CD4-positive, alpha-beta T cell treated with Interferon alpha-2 for 1 hour (primary cell): ENCODE data around the gene SLITRK4.

Experiments
- DNase-seq, 2 donors: peaks; one replicate each; pipeline ENCODE4 v3.0.0-alpha.2; 2020 to 2022

The SLITRK4 gene, protein sequence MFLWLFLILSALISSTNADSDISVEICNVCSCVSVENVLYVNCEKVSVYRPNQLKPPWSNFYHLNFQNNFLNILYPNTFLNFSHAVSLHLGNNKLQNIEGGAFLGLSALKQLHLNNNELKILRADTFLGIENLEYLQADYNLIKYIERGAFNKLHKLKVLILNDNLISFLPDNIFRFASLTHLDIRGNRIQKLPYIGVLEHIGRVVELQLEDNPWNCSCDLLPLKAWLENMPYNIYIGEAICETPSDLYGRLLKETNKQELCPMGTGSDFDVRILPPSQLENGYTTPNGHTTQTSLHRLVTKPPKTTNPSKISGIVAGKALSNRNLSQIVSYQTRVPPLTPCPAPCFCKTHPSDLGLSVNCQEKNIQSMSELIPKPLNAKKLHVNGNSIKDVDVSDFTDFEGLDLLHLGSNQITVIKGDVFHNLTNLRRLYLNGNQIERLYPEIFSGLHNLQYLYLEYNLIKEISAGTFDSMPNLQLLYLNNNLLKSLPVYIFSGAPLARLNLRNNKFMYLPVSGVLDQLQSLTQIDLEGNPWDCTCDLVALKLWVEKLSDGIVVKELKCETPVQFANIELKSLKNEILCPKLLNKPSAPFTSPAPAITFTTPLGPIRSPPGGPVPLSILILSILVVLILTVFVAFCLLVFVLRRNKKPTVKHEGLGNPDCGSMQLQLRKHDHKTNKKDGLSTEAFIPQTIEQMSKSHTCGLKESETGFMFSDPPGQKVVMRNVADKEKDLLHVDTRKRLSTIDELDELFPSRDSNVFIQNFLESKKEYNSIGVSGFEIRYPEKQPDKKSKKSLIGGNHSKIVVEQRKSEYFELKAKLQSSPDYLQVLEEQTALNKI

DNA sequence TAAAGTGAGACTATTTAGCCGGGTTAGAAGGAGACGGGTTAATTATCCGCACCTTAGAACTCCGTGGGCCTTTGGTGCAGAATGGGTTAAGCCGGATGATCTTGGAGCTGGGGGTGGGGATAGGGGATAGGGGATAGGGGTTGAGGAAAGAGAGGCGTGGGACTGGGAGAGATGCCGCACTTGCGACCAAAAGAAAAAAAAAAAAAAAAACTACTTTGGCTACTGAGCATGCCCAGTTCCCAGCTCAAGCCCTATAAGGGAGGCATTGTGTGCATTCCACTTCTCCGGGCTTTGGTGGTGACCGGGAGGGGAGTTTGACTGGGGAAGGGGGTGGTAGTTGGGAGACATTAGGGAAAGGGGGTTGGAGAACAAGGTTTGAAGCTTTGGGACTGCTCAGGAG lies at the start of gene SLITRK4:
TSS of gene SLITRK4 (minus strand) at position 187 of the 400 bp plus-strand sequence. CDS start 4,993 bp downstream, outside the sequence.
- no peak for DNase-seq

DNA sequence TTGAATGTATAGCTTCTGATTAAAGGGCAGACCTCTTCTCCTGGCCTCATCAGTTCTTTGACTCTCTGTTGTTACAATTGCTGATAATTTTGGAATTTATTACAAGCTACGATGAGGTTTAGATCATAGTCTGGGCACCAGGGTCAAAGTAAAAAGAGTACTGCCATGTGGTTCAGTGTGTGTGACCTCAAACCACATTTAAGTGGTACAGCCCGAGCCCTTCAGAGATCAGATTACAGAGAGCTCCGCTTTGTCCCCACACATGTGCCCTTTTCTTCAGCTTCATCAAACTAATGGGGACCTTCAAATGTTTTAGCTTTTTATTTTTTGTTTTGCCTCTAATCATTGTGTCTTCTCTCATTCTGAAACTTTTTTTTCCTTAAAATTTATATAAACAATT lies 47.6 kb upstream of the SLITRK4 start:
- no peak for DNase-seq

DNA sequence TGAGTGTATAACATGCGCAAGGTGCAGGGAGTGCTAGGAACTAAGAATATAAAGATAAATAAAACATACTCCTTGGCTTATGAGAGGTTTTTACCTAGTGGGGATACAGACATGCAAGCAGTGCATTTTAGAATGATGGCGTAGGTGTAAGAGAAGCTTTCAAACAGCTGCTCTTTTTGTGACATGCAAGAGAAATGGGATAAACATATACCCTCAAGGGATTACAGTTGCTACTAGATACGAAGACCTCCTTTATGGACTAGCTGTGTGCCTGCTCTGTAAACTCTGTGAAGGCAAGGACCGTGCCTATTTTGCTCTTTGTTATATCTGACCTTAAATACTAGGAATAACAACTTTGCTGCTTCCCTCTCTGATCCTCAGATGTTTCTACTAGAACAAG lies 39.0 kb upstream of the SLITRK4 start:
- no peak for DNase-seq

DNA sequence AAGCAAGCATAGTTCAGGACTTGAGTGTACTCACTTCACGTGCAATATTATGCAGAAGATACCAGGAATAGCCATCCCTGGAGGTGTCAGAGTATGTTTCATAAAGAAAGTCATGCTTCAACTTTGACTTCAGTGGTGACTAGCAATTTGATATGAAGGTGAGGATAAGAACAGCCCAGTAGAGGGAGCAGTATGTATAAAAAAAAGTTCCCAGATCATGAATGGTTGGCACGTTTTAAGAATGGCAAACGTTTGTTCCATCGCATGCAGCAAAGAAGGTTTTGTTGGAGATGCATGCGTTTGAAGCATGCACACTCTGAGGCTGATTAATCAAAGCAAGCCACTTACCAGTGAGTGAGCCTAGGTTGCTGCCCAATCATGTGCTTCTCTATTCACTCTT lies 33.5 kb upstream of the SLITRK4 start:
- DNase-seq: no peak

DNA sequence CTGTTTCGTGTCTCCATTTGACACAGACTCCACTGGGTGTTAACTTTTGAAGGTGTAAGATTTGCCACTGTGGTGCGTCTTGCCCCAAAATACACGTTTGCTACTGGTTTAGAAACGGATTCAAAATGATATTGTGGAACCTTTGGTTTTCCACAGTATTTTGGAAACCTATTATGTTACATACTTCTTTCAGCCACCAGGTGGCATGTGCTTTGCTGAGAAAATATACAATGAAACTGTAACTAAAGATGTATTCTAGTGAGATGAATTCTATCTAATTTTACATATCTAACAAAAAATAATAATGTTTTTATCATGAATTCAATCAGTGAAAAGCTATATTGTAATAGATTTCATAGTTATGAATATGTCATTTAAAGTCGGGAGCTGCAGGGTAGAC lies 28.4 kb upstream of the SLITRK4 start:
- DNase-seq: no peak

DNA sequence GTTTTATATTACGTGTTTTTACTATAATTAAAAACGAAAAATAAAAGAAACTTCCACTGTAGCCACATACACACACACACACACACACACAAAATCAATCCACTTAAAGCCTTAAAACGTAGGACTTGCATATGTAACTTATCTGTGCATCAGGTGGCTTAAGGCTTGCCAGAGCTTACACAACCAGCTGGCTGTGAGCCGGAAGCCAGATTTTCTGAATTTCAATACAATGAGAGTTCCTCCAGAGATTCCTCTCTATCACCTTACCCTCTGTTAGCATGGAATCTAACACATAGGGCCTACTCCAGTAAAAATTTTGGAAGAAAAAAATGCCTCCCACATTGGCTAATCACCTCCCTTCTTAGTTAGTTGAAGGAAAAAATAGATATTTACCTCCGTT lies 27.9 kb upstream of the SLITRK4 start:
- no peak for DNase-seq

DNA sequence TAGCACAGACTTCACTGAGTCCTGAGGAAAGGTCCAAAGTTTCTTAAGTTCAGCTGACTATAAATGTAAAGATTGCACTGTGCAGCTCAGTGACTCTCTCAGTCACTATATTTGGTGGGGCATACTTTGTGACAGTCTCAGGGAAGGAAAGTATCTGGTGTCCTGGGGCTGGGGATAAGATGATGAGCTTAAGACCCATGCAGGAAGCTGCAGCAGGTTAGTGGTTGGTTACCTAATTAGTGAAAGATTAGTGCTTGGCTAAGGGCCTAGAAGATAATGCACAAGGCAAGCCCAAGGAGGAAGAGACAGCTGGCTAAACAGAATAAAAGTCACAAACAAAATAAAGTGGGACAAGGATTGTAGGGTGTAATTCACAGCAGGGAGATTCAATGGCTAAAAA lies 25.4 kb upstream of the SLITRK4 start:
- no peak for DNase-seq

DNA sequence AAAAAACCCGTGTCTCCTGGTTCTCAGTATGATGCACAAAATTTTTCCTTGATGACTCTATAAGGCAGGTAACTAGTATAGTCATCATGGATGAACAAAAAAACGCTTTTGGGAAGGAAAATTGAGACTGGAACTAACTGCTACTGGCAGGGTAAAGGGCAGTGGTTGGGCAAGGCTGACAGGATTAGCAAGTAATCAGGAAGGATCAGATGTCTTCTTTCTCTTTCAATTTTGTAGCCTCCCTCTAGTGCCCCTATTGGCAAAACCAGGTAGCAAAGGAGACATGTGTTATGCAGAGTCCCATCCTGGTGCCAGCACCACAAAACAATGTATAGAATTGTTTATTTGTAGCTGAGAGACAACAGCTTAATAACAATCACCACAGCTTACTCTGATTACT lies 12.8 kb upstream of the SLITRK4 start:
- no peak for DNase-seq

DNA sequence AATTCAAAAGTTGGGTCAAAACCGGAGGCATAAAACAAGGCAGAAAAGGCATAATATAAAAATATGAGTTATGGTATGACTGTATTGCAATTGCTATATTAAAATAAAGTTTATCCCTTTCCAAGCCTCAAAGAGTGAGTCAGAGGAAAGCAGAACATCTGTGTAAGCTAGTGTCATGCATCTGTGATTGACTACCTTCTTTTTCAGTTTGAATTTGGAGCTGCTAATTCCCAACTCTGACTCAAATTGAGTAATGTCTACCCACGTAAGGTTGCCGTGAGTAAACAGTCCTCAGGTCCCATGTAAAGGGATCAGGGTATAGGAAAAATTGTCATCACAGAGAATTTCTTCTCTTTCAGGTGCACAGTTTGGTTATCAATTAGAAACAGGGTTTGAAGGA lies 6.5 kb upstream of the SLITRK4 start:
- no peak for DNase-seq

DNA sequence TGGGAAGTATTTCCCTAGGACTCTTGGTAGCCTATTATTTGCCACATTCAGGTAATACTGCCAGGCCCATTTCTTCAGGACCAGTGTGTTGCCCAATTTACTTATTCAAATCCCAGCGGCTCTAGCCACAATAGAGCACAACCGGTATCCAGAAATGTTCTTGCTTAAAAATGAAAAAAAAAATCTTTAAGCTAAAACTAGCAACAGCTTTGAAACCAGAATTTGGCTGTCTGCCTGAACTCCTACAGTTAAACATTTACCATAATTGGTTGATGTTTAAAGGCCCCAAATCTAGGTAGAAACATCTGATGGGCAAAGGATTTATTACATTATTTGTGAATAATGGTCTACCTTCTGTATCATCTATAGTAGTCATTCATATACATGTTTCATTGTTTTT lies 930 bp upstream of the SLITRK4 start:
- DNase-seq: no peak

DNA sequence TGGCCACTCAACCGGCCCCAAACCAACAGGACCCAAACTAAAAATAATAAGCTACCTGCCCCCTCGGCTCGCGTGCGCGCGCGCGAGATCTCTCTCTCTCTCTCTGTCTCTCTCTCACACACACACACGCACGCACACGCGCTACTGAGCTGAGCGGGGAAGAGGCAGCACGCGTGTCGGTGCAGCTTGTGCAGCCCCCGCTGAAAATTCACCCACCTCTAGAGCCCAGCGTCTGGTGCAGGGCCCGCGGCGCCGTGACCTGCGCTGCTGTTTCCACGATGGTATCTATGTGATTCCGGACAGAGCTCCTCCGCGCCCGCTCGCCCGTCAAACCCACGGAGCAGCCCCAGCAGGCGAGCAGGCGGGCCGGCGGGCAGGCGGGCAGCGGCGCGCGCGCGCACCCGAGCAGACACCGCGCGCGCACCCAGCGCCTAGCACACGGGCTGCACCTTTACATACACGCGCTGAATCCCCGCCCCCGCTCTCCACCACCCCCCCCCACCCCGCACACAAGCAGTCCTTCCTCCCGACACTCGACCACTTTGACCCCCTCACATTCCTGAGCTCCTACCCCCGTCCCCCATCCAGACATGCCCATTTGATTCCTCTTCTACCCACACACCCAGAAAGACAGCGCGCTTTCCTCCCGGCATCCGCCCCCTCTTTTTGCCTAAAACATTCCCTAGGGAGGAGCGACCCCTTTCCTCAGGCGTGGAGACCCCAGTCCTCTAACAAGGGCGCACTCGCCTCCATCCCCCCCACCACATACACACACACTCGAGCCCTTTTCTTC lies 1.0 kb downstream of the SLITRK4 start:
- DNase-seq: no peak

DNA sequence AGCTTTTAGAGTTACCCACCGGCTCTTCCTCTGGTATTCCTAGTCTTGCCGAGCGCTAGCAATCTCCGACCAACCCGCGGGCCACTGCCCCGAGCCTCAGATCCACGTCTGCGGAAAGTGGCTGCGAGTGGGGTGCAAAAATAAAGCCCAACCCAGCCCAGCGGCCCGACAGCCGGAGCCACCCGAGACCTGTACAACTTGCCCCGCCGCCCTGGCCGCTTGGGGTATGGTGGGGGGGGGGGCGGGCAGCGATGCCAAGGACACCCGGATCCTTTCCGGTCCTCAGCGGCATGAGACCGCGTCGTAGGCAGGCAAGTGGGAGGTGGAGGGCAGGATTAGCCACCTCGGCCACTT lies 1.6 kb downstream of the SLITRK4 start:
- no peak for DNase-seq

DNA sequence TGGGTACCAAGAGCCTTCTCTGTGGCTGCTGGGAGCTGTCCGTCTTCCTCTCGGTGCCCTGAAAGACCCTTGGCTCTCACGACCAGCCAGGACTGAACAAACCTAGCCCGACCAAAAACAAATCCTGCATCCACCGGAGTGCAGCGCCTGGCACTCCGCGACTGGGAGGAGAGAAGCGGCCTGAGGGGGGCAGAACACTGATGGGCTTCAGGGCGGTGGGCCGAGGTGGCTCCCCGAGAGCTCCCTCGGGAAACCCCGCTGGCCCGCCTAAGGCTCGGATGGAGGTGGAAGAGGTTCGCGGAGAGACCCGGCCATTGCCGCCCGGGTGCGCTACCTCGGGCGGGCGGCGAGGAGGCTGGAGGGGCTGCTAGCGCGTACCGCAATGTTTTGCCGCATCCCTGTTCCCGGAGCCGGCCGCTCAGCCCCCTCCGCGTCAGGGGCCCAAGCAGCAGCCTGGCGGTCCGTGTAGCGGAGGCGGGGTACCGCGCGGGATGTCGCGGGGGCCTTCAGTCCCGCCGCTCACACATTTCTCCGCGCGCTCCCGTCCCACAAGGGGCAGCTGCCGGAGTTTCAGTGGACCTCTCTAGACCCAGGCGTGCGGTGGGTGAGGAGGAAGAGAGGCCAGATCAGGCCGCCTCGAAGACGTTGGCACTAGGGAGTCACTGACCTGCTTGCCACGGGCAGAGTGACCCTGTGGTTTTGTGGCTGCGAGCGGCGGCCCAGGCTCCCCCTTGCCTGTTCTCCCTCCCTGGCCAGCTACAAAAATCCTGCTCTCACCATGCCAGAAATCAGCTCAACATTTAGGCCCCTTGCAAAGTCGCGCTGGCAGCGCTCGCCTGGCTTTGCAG lies 2.2 kb downstream of the SLITRK4 start:
- no peak for DNase-seq

DNA sequence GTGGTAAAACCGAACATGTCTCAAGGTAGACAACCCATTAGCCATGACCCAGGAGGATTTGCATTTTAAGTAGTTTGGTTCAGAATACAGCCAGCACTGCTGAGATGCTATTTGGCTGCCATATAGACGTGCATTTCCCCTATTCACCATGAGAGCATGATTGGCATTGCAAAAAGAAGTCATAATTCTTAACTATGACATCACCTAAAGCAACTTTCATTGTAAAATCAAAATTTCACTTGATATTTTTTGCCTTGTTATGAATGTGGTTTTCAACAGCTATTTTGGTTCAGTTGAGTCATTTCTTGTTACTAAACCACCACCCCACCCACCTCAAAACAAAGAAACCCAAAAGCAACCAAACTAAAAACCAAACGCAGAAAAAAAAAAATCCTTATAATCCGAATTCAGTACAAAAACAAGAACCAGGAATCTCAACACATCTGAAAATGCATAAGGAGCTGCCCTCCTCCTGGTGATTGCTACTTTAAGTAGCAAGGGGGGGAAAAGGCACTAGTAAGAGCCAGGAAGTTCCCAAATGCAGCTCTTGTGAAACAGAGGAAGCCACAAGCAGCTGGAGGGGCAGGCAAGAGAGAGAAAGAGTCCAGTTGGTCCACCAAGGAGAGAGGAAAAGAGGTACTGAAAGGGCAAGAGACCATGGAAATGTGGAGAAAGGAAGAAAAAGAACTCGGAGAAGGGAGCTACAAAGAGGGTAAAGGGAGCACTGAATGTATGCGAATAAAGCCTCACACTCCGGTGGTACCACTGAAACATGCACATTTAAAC lies 3.1 kb downstream of the SLITRK4 start:
- no peak for DNase-seq

DNA sequence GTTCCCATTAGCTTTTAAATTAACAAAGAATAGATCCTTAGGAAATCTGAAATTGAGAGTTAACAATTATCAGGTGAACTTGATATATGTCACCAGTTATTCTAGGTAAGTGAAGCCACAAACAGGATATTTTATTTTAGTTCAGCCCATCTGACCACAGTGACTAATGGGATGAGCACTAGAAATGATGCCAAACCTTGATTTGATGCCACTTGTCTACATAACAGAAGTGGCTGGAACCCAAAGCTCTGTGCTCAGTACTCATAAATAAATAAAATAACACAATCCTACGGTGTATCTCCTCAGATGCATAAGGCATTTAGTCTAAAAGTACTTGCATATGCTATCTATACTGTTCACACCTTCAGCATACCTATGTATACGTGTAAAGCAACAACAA lies 12.2 kb downstream of the SLITRK4 start:
- no peak for DNase-seq

DNA sequence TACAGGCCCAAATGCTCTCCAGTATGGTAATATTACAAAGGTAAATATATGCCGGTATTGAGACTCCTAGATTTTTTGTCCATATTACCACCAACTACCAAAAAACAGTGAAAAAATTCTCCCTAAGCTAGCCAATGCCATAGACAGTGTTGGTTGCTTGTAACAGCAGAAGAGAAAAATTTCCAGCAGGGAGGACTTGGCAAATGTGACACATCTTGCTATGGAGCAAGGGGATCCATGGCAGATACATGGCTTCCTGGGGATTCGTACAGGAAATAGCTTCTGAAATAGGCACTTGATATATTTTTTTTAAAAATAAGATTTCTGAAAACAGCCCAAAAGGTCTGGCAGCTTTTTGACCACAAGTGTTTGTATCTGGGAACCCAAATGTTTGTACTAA lies 14.6 kb downstream of the SLITRK4 start:
- no peak for DNase-seq

DNA sequence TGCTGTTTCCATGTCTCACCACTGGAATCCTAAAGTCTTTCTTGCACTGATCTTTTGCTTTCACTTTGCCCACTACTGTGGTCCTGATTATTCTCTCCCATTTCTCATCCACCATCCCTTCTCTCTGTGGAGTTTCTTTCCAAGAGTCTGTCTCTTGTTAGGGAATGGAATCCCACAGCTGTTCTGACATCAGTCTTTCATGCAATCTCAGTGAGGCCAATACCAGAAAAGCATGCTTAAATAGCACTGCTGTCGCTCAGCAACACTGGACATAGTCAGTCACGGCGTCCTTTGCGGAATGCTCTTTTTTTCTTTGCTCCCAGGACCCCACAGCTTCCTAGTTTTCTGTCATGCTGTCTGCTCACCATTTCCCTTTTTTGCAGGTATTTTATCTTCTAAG lies 20.1 kb downstream of the SLITRK4 start:
- DNase-seq: no peak

DNA sequence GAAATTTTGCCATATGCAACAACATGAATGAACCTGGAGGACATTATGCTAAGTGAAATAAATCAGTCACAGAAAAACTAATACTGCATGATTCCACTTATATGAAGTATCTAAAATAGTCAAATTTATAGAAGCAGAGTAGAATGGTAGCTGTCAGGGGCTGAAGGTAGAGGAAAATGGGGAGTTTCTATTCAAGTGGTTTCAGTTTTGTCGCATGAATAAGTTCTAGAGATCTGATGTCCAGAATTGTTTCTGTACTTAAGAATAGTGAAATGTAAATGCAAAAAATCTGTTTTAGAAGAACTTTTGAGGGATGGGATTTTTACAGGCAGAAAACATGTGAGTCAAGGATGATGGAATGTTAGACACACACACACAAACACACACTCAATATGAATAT lies 34.1 kb downstream of the SLITRK4 start:
- no peak for DNase-seq

DNA sequence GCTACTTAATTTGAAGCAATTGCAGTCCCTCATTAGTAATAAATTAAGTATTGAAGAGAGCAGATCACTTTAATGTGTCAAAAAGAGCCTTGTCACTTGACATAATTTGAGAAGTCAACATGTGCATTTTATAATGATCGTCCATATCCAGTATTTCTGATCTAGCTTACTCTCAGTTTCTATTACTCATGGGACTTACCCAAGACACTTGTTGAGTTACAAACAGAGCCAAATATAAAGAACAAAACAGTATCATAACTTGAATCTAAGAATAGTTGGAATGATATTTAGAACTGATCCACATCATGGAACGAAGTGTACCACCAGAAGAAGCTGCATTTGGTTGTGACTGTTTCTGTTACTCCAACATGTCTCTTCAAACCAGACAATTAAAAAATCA lies 54.7 kb downstream of the SLITRK4 start:
- no peak for DNase-seq

DNA sequence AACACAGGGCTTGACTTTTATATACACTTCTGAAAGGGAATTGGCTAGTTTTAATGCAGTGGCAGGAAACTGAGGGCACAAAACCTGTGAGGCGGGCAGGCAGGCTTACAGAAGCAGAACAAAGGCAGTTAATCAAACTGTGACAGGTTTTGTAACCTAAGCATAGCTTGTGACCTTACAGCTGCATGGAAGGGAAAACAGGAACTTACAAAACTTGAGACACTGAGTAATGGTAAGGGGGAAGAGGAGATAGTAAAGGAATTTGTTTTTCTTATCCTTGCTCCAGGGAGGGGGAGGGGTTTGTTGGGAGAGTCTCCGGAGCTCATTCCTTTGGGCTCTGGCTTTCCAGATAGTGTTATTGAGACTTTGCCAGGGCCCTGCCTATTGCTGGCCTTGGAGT lies 55.6 kb downstream of the SLITRK4 start:
- DNase-seq: no peak
